HepG2 (cell line): ENCODE results near the gene RNASE7. TPM values are rescaled to one million over a fixed set of nuclear protein-coding genes. Genes with fewer than 3 reads are reported as not detected.
A peak's percentile ranks its signal among the peaks of the same experiment; 100 is the strongest.

ENCODE experiments used
- FOXO1 ChIP-seq: sonication (generic); formaldehyde crosslinking; IDR thresholded peaks from 2 replicates; pipeline ENCODE4 v1.4.0; 2020; ENCODE audit warnings: missing genetic modification reagents
- MAZ ChIP-seq, 2 experiments: sonication (generic) in 1 of 2; formaldehyde crosslinking in 1 of 2; IDR thresholded peaks; 2 replicates each; pipeline versions ENCODE4 v1.5.0 to v1.6.1; 2012 to 2020; ENCODE audit warnings: low read depth in 2 of 2, mild to moderate bottlenecking in 2 of 2, borderline replicate concordance in 1 of 2, improper control_type of control experiment in 1 of 2, low read length in 1 of 2, missing genetic modification reagents in 1 of 2, moderate library complexity in 1 of 2
- MTF2 ChIP-seq: sonication (generic); formaldehyde crosslinking; IDR thresholded peaks from 2 replicates; pipeline ENCODE4 v1.5.0; 2020; ENCODE audit warnings: missing genetic modification reagents, borderline replicate concordance
- ONECUT2 ChIP-seq: sonication (generic); formaldehyde crosslinking; IDR thresholded peaks from 2 replicates; pipeline ENCODE4 v1.4.0; 2020; ENCODE audit warnings: missing genetic modification reagents
- REL ChIP-seq: sonication (generic); formaldehyde crosslinking; conservative IDR thresholded peaks from 2 replicates; pipeline ENCODE4 v1.8.0; 2022; ENCODE audit warnings: mild to moderate bottlenecking, missing genetic modification reagents, moderate library complexity
- RFX5 ChIP-seq: IDR thresholded peaks from 2 replicates; pipeline ENCODE4 v1.6.1; 2011; ENCODE audit warnings: low read depth, low read length, improper control_type of control experiment
- SOX13 ChIP-seq, 3 experiments: fragments of 450-650 bp in 1 of 3; sonication (generic) in 1 of 3; formaldehyde crosslinking in 1 of 3; IDR thresholded peaks in 2 of 3; conservative IDR thresholded peaks in 1 of 3; 2 replicates each; pipeline versions ENCODE4 v1.5.0 to v1.6.1; 2016 to 2020; ENCODE audit warnings: antibody characterized with exemption in 1 of 3, mild to moderate bottlenecking in 1 of 3, missing compliant biosample characterization in 1 of 3, missing genetic modification reagents in 1 of 3, moderate library complexity in 1 of 3
- TBX2 ChIP-seq: sonication (generic); formaldehyde crosslinking; IDR thresholded peaks from 2 replicates; pipeline ENCODE4 v1.5.0; 2020; ENCODE audit warnings: missing genetic modification reagents, mild to moderate bottlenecking, borderline replicate concordance
- THAP11 ChIP-seq: IDR thresholded peaks from 2 replicates; pipeline ENCODE4 v1.6.1; 2016; ENCODE audit warnings: missing biosample characterization, missing genetic modification reagents
- ZNF335 ChIP-seq: sonication (generic); formaldehyde crosslinking; IDR thresholded peaks from 2 replicates; pipeline ENCODE4 v1.4.0; 2020; ENCODE audit warnings: missing genetic modification reagents
- ZNF776 ChIP-seq: sonication (generic); formaldehyde crosslinking; IDR thresholded peaks from 2 replicates; pipeline ENCODE4 v1.4.0; 2020; ENCODE audit warnings: mild to moderate bottlenecking, missing genetic modification reagents
- ZNF777 ChIP-seq: sonication (generic); formaldehyde crosslinking; IDR thresholded peaks from 2 replicates; pipeline ENCODE4 v1.4.0; 2020; ENCODE audit warnings: missing genetic modification reagents
- ZNF780A ChIP-seq: sonication (generic); formaldehyde crosslinking; IDR thresholded peaks from 2 replicates; pipeline ENCODE4 v1.8.0; 2022; ENCODE audit warnings: mild to moderate bottlenecking, missing genetic modification reagents, moderate library complexity
- ZSCAN21 ChIP-seq: sonication (generic); formaldehyde crosslinking; IDR thresholded peaks from 2 replicates; pipeline ENCODE4 v1.8.0; 2022; ENCODE audit warnings: mild to moderate bottlenecking, missing genetic modification reagents, moderate library complexity, borderline replicate concordance
- ZSCAN29 ChIP-seq: sonication (generic); formaldehyde crosslinking; conservative IDR thresholded peaks from 2 replicates; pipeline ENCODE4 v1.4.0; 2020; ENCODE audit warnings: mild to moderate bottlenecking, missing genetic modification reagents
- polyA plus RNA-seq, 8 experiments: library from polyadenylated mRNA; depleted of rRNA in 3 of 8; stranded (reverse) in 7 of 8; unstranded in 1 of 8; fragments of >200 nt; fragmentation: Illumina TruSeq in 4 of 8; extraction: Trizol in 4 of 8; gene quantifications; 2 replicates each; pipeline versions ENCODE4 v1.2.1 to v1.2.3, GENCODE V29; 2011 to 2016; ENCODE audit warnings: low read depth in 4 of 8, missing spikeins in 1 of 8, mixed read lengths in 1 of 8; ENCODE audit not compliant: insufficient read depth in 1 of 8
- total RNA-seq, 5 experiments: library from RNA; depleted of rRNA; stranded (reverse); fragments of >200 nt; fragmentation: Illumina TruSeq; extraction: Trizol; gene quantifications; 2 replicates each; pipeline ENCODE4 v1.2.3, GENCODE V29; 2016; ENCODE audit warnings: low read depth in 1 of 5
- TF ChIP-seq, protein P1 (sequence below): sonication (generic); formaldehyde crosslinking; IDR thresholded peaks from 2 replicates; pipeline ENCODE4 v1.4.0; 2020; ENCODE audit warnings: mild to moderate bottlenecking, missing genetic modification reagents
- TF ChIP-seq, protein P2 (sequence below): sonication (generic); formaldehyde crosslinking; conservative IDR thresholded peaks from 2 replicates; pipeline ENCODE4 v1.5.0; 2020; ENCODE audit warnings: missing genetic modification reagents
- TF ChIP-seq, protein P3 (sequence below): sonication (generic); formaldehyde crosslinking; IDR thresholded peaks from 2 replicates; pipeline ENCODE4 v1.8.1; 2022; ENCODE audit warnings: mild to moderate bottlenecking, missing genetic modification reagents
- TF ChIP-seq, protein P4 (sequence below): sonication (generic); formaldehyde crosslinking; IDR thresholded peaks from 2 replicates; pipeline ENCODE4 v1.4.0; 2020; ENCODE audit warnings: missing genetic modification reagents, mild to moderate bottlenecking, borderline replicate concordance

The RNASE7 gene
- total and polyA plus RNA-seq, 2 of the 13 experiments (the other 11 are each of a cell fraction or from before 2014, with no cell fraction given) = 0.04 TPM; not detected in 1

DNA sequence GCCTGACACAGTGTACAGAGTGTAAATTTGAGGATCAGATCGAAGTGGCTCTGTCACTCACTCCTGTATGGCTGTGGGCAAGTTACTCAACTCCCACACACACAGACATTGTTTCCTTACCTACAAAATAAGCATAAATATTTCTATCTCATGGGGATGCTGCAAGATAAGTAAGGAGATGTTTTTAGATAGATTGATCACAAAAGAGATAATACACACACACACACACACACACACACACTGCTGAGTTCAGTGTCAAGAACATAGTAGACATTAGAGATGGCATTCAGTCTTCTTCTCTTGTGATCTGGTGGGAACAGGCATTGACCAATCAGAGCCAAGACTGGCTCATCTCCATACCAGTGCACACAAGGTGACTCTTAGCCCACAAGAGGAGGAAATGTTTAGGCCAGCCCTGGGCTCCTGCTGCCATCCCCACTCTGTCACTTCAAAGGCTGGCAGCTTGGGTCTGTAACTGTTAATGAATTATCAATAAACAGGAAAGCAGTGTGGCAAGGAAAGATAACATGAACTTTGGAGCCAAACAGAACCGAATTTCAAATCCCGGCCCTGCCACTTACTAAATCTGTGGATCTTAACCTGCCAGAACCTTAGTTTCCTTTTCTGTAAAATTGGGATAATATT lies 12.1 kb downstream of the RNASE7 start (continued):
- TF ChIP-seq ZSCAN21 (CRISPR knock-in tag) = no peak
- TF ChIP-seq, protein P1, sequence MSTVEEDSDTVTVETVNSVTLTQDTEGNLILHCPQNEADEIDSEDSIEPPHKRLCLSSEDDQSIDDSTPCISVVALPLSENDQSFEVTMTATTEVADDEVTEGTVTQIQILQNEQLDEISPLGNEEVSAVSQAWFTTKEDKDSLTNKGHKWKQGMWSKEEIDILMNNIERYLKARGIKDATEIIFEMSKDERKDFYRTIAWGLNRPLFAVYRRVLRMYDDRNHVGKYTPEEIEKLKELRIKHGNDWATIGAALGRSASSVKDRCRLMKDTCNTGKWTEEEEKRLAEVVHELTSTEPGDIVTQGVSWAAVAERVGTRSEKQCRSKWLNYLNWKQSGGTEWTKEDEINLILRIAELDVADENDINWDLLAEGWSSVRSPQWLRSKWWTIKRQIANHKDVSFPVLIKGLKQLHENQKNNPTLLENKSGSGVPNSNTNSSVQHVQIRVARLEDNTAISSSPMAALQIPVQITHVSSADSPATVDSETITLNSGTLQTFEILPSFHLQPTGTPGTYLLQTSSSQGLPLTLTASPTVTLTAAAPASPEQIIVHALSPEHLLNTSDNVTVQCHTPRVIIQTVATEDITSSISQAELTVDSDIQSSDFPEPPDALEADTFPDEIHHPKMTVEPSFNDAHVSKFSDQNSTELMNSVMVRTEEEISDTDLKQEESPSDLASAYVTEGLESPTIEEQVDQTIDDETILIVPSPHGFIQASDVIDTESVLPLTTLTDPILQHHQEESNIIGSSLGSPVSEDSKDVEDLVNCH (CRISPR knock-in tag) = no peak
- TF ChIP-seq SOX13 (IDR thresholded peaks at IDR 0.05) = peak; percentile 76
- TF ChIP-seq SOX13 (CRISPR knock-in tag; conservative IDR thresholded peaks at IDR 0.05 in 1 of 2, IDR thresholded peaks at IDR 0.05 in 1 of 2) = peak in 1 of 2 experiments; percentile 90; a peak in 2 of 4 replicates
- TF ChIP-seq ONECUT2 (CRISPR knock-in tag) = peak; percentile 84
- peak; percentile 98 for TF ChIP-seq FOXO1 (CRISPR knock-in tag)
- TF ChIP-seq REL = no peak
- 0 out of 2 replicates have a peak, but pooled peaks have one; percentile 63 for TF ChIP-seq ZSCAN29 (CRISPR knock-in tag)
- TF ChIP-seq ZNF776 (CRISPR knock-in tag) = no peak
- TF ChIP-seq, protein P2, sequence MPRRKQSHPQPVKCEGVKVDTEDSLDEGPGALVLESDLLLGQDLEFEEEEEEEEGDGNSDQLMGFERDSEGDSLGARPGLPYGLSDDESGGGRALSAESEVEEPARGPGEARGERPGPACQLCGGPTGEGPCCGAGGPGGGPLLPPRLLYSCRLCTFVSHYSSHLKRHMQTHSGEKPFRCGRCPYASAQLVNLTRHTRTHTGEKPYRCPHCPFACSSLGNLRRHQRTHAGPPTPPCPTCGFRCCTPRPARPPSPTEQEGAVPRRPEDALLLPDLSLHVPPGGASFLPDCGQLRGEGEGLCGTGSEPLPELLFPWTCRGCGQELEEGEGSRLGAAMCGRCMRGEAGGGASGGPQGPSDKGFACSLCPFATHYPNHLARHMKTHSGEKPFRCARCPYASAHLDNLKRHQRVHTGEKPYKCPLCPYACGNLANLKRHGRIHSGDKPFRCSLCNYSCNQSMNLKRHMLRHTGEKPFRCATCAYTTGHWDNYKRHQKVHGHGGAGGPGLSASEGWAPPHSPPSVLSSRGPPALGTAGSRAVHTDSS (CRISPR knock-in tag) = no peak
- TF ChIP-seq MTF2 (CRISPR knock-in tag) = no peak
- TF ChIP-seq MAZ (IDR thresholded peaks at IDR 0.05; ENCODE audit: borderline replicate concordance, low read depth, low read length) = no peak
- peak; percentile 45; the same call in 1 of the 2 replicates for TF ChIP-seq MAZ (CRISPR knock-in tag; IDR thresholded peaks at IDR 0.05; ENCODE audit: low read depth)
- TF ChIP-seq ZNF335 = peak; percentile 90
- TF ChIP-seq, protein P3, sequence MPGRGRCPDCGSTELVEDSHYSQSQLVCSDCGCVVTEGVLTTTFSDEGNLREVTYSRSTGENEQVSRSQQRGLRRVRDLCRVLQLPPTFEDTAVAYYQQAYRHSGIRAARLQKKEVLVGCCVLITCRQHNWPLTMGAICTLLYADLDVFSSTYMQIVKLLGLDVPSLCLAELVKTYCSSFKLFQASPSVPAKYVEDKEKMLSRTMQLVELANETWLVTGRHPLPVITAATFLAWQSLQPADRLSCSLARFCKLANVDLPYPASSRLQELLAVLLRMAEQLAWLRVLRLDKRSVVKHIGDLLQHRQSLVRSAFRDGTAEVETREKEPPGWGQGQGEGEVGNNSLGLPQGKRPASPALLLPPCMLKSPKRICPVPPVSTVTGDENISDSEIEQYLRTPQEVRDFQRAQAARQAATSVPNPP (CRISPR knock-in tag) = no peak
- TF ChIP-seq, protein P4, sequence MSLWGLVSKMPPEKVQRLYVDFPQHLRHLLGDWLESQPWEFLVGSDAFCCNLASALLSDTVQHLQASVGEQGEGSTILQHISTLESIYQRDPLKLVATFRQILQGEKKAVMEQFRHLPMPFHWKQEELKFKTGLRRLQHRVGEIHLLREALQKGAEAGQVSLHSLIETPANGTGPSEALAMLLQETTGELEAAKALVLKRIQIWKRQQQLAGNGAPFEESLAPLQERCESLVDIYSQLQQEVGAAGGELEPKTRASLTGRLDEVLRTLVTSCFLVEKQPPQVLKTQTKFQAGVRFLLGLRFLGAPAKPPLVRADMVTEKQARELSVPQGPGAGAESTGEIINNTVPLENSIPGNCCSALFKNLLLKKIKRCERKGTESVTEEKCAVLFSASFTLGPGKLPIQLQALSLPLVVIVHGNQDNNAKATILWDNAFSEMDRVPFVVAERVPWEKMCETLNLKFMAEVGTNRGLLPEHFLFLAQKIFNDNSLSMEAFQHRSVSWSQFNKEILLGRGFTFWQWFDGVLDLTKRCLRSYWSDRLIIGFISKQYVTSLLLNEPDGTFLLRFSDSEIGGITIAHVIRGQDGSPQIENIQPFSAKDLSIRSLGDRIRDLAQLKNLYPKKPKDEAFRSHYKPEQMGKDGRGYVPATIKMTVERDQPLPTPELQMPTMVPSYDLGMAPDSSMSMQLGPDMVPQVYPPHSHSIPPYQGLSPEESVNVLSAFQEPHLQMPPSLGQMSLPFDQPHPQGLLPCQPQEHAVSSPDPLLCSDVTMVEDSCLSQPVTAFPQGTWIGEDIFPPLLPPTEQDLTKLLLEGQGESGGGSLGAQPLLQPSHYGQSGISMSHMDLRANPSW (CRISPR knock-in tag) = peak; percentile 89; the same call in 1 of the 2 replicates
- peak; percentile 76 for TF ChIP-seq RFX5
- no peak for TF ChIP-seq ZNF780A (CRISPR knock-in tag)
- peak; percentile 30; the same call in 1 of the 2 replicates for TF ChIP-seq ZNF777 (CRISPR knock-in tag)
- peak; percentile 100 for TF ChIP-seq TBX2
- peak; percentile 83 for TF ChIP-seq THAP11
